Neural progenitor cell (in vitro differentiated cells): Measurements from ENCODE around the gene FOXL2NB.
A peak's percentile ranks its signal among the peaks of the same experiment; 100 is the strongest.

ENCODE experiments used
- EZH2 ChIP-seq: fragments of 200-600 bp; sonication (generic); IDR thresholded peaks from 2 replicates; pipeline ENCODE4 v1.6.1; 2017; ENCODE audit warnings: antibody characterized with exemption, mild to moderate bottlenecking, moderate library complexity
- EZH2phosphoT487 ChIP-seq: fragments of 200-600 bp; sonication (generic); IDR thresholded peaks from 2 replicates; pipeline ENCODE4 v1.6.1; 2017; ENCODE audit warnings: antibody characterized with exemption
- TF ChIP-seq, protein P1 (sequence below): fragments of 200-600 bp; sonication (generic); IDR thresholded peaks from 2 replicates; pipeline ENCODE4 v1.5.1; 2017; ENCODE audit warnings: antibody characterized with exemption, mild to moderate bottlenecking

DNA sequence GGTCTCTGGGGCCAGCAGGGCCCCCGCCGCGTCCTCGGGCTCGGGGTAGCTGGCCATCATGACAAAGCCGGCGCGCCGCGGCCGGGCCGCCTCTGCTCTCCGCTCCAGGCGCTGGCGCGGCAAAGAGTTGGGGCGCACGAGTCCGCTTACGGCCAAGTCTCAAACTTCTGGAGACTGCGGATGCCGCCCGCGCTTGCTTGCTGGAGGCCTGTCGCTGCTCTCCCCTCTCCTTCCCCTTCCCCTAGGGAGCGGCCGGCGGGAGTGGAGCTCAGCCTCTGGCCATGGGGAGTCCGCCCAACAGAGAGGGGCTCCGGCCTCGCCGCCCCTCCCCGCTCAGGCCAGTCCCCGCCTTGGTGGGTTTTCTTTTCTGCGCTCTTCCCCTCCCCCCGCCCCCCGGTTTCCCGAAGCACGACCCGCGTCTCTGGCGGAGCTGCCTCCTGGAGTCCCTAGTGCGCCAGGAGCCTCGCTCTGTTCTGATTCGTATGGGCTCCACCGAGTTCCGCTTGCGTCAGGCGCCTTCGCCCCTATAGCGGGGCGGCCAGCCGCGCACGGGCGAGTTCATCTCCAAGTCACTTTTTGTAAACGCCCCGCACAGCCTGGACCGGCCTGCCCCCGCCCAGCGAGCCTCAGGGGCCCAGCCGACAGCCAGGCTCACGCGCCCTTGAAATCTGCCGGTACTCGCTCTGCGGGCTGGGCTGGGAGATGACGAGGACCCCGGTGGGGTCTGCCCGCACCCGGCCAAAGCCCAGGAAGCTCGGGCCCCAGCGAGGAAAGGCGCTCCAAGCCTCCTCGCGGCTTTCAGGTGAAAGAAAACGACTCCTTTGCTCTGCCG lies at the start of gene FOXL2NB, which contains the start of gene FOXL2:
- TF ChIP-seq, protein P1, sequence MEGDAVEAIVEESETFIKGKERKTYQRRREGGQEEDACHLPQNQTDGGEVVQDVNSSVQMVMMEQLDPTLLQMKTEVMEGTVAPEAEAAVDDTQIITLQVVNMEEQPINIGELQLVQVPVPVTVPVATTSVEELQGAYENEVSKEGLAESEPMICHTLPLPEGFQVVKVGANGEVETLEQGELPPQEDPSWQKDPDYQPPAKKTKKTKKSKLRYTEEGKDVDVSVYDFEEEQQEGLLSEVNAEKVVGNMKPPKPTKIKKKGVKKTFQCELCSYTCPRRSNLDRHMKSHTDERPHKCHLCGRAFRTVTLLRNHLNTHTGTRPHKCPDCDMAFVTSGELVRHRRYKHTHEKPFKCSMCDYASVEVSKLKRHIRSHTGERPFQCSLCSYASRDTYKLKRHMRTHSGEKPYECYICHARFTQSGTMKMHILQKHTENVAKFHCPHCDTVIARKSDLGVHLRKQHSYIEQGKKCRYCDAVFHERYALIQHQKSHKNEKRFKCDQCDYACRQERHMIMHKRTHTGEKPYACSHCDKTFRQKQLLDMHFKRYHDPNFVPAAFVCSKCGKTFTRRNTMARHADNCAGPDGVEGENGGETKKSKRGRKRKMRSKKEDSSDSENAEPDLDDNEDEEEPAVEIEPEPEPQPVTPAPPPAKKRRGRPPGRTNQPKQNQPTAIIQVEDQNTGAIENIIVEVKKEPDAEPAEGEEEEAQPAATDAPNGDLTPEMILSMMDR = no peak
- TF ChIP-seq EZH2phosphoT487 = peak; percentile 99
- TF ChIP-seq EZH2 = peak; percentile 100
